Naive B cell (primary cell): ENCODE data around the gene TMEM131. TPM values are rescaled to one million over a fixed set of nuclear protein-coding genes. Genes with fewer than 3 reads are reported as not detected.

Experiments
- ATAC-seq, 2 donors: fragments of 150-1000 bp; cut with Tn5 transposase; 2 replicates each; pipeline ENCODE4 v1.10.0; 2021; ENCODE audit warnings: low read depth in 2 of 2, mild to moderate bottlenecking in 2 of 2, moderate library complexity in 2 of 2
- DNase-seq: peaks from one replicate; pipeline ENCODE4 v3.0.0; 2022
- H3K27ac Mint-ChIP-seq, 6 donors: one replicate each; pipeline ENCODE4 v1.8.0; 2020 to 2022; ENCODE audit warnings: mild to moderate bottlenecking in 6 of 6, mixed read lengths in 6 of 6, moderate library complexity in 5 of 6, inconsistent platforms in 2 of 6
- H3K27me3 Mint-ChIP-seq, 3 donors: one replicate each; pipeline ENCODE4 v1.8.0; 2021 to 2022; ENCODE audit warnings: mixed read lengths in 3 of 3, mild to moderate bottlenecking in 1 of 3
- H3K36me3 Mint-ChIP-seq, 2 donors: one replicate each; pipeline ENCODE4 v1.8.0; 2020 to 2022; ENCODE audit warnings: mixed read lengths in 2 of 2, inconsistent platforms in 1 of 2, mild to moderate bottlenecking in 1 of 2
- H3K4me1 Mint-ChIP-seq, 3 donors: one replicate each; pipeline ENCODE4 v1.8.0; 2020 to 2022; ENCODE audit warnings: mixed read lengths in 3 of 3, inconsistent platforms in 1 of 3, mild to moderate bottlenecking in 1 of 3, moderate library complexity in 1 of 3
- H3K4me3 Mint-ChIP-seq, 8 donors: one replicate each; pipeline ENCODE4 v1.8.0; 2020 to 2022; ENCODE audit warnings: mild to moderate bottlenecking in 8 of 8, mixed read lengths in 8 of 8, moderate library complexity in 8 of 8, inconsistent platforms in 2 of 8
- H3K9me3 Mint-ChIP-seq, 7 donors: one replicate each; pipeline ENCODE4 v1.8.0; 2020 to 2022; ENCODE audit warnings: mixed read lengths in 7 of 7, mild to moderate bottlenecking in 5 of 7, inconsistent platforms in 2 of 7, moderate library complexity in 1 of 7
- polyA plus RNA-seq, 6 donors: library from polyadenylated mRNA; unstranded; fragments of 300-500 nt; fragmentation: Illumina TruSeq; gene quantifications; one replicate each; pipeline ENCODE4 v1.2.3, GENCODE V29; 2021; ENCODE audit warnings: low read depth in 6 of 6

The TMEM131 gene
- polyA plus RNA-seq, 6 donors from 2014 or later: 13.4 to 32.9 (median 19.1) TPM

- ATAC-seq: no peak
- no peak for DNase-seq
- no peaks in the 10 kb centered on the region for H3K9me3 Mint-ChIP-seq
- H3K4me1 Mint-ChIP-seq: peaks cover 37 to 46% (median 40%) of the 10 kb centered on the region in 3 donors
- peak overlapping the region; percentile 85 to 97 (median 92) for H3K4me3 Mint-ChIP-seq
- H3K27me3 Mint-ChIP-seq: no peaks in the 10 kb centered on the region
- H3K36me3 Mint-ChIP-seq: peaks cover 0 to 5% of the 10 kb centered on the region in 2 donors
- H3K27ac Mint-ChIP-seq: peak overlapping the region; percentile 94 to 99 (median 96)
These were observed 1.3 kb downstream of the TMEM131 start for GRCh38 chr2:97994476-97994875.

- peaks cover 41 to 51% (median 44%) of the 10 kb centered on the region in 3 donors for H3K4me1 Mint-ChIP-seq
- H3K27me3 Mint-ChIP-seq: no peaks in the 10 kb centered on the region
- no peak for DNase-seq
- no peak for ATAC-seq
- H3K4me3 Mint-ChIP-seq: peak overlapping the region; percentile 85 to 97 (median 92)
- no peaks in the 10 kb centered on the region for H3K9me3 Mint-ChIP-seq
- H3K36me3 Mint-ChIP-seq: peaks cover 2 to 5% of the 10 kb centered on the region in 2 donors
- H3K27ac Mint-ChIP-seq: peak overlapping the region in 3 of 6 donors; percentile 70 to 96 (median 95)
These were observed 1.8 kb downstream of the TMEM131 start for GRCh38 chr2:97993926-97994325.

DNA sequence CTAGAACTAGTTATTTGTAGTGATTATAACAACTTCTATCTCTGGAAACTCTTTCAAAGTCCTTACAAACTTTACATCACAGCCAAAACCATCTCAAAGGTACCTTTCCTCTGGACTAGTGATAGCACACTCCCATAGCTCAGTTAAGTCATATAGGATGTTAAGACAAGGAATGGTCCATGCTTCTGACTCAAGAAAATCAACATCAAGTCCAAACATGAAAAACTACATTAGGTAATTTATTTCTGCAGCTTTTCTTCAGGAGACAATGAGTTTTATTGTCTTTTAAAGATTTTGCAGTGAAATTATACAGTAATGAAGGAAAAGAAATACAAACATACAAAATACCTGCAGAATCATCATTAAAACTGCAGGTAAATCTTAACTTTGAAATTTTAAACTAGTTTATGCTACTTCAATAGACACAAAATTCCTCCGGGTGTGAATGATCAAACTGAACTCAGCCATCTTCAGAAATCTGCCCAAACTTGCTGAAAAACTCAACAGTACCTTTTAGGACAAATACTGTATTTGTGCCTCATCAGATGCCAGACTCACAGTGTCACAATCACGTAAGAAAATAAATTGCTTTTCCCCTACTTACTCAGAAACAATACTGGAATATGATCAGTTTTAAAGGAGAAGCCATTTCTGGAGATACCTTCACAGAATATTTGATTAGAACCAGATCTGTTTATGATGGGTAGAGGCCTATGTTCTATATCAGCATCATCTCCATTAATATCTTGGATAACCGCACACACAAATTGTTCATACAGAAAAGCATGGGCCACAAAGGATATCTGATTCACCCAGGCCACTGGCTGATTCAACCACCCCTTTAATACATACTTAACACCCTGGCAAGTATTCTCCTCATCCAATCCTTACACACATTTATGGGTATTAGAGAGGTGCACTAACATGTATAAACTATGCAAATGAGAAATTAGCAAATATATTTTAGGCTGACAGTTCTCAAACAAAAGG, 2.6 kb downstream of the TMEM131 start:
- H3K9me3 Mint-ChIP-seq: peaks cover 2 to 8% (median 6%) of the 10 kb centered on the region in 7 donors
- H3K27me3 Mint-ChIP-seq: no peaks in the 10 kb centered on the region
- H3K27ac Mint-ChIP-seq: peak overlapping the region in 4 of 6 donors; percentile 5 to 95 (median 53)
- peaks cover 10 to 12% of the 10 kb centered on the region in 2 donors for H3K36me3 Mint-ChIP-seq
- peaks cover 49 to 59% (median 52%) of the 10 kb centered on the region in 3 donors for H3K4me1 Mint-ChIP-seq
- ATAC-seq: no peak
- peak overlapping the region; percentile 85 to 97 (median 92) for H3K4me3 Mint-ChIP-seq
- DNase-seq: no peak

DNA sequence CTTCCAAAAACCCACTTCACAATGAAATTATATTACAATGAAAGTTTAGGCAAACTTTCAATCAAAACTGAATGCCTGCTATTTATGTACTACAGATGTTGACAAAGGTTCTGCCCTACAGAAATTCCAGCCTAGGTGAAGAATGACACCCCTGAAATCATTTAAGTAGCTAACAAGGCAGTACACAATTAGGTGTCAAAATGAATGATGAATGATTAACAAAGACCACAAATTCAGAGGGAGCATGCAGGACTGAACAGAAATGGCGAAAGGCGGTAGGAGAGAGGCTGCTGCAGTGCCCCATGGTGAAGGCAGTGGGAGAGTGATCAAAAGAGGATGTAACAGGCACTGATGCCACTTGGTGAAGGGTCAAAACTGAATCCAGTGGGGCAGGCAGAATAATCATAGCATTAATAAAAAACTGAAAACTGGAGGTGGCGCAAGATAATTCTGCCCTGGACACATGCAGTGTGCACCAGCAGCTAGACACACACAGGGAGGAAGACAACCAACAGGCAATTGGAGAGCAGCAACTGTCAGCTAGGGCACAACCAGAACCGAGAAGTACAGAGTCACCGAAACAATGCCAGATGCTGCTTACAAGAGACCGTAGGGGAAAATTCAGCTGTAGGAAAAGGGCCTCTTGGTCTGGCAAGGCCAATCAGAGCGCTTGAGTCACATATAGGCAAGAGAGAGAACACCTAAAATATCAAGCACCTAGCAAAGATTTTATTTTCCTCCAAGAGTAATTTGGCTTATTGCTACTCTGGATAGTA, 4.5 kb downstream of the TMEM131 start:
- Mint-ChIP-seq H3K27ac (peak overlapping the region in 5 of 6 donors; percentile 8 to 77 (median 54)), H3K4me1 (peaks cover 59 to 72% (median 71%) of the 10 kb centered on the region in 3 donors), H3K36me3 (peaks cover 12 to 23% of the 10 kb centered on the region in 2 donors), H3K27me3 (no peaks in the 10 kb centered on the region), H3K4me3 (peak overlapping the region in 7 of 8 donors; percentile 23 to 79 (median 60)), H3K9me3 (peaks cover 2 to 14% (median 9%) of the 10 kb centered on the region in 7 donors)
- ATAC-seq (no peak), DNase-seq (no peak)

DNA sequence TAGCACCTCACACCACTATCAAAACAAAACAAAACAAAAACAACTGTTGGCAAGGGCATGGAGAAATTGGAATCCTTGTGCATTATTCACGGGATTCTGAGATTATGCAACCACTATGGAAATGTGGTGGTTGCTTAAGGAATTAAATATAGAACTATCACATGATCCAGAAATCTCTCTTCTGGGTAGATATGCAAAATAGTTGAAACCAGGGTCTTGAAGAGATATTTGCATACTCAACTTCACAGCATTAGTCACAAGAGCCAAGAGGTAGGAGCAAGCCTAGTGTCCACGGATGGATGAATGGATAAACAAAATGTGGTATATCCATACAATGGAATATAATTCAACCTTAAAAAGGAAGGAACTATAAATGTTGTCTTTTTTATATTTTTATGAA, 7.0 kb downstream of the TMEM131 start:
- H3K36me3 Mint-ChIP-seq: peaks cover 12 to 18% of the 10 kb centered on the region in 2 donors
- ATAC-seq (peak; percentile 52 to 71), DNase-seq (no peak)
- no peaks in the 10 kb centered on the region for H3K27me3 Mint-ChIP-seq
- peaks cover 60 to 80% (median 76%) of the 10 kb centered on the region in 3 donors for H3K4me1 Mint-ChIP-seq
- H3K9me3 Mint-ChIP-seq: peaks cover 2 to 14% (median 9%) of the 10 kb centered on the region in 7 donors
- H3K27ac Mint-ChIP-seq: peak overlapping the region in 2 of 6 donors; percentile 71 to 73
- peak overlapping the region in 7 of 8 donors; percentile 11 to 71 (median 50) for H3K4me3 Mint-ChIP-seq

DNA sequence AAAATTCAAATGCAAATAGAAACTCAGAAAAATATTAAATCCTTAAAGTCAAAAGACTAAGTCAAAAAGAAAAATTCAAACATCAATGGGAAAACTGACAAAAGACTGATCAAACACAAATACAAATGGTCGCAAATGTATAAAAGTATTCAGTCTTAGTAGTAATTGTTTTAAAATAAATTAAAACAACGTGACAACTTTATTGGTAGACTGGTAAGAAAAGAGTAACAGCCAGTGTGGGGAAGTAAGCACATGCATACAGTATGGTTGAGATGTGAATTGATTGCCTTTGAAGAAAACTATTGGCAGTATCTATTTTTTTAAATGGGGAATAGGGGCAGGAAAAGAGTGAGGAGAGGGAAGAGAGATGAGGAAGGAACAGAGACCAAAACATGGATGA, 9.8 kb downstream of the TMEM131 start:
- peak overlapping the region in 2 of 6 donors; percentile 36 to 68 for H3K27ac Mint-ChIP-seq
- H3K9me3 Mint-ChIP-seq: peaks cover 2 to 14% (median 9%) of the 10 kb centered on the region in 7 donors
- no peaks in the 10 kb centered on the region for H3K27me3 Mint-ChIP-seq
- ATAC-seq (no peak), DNase-seq (no peak)
- H3K4me3 Mint-ChIP-seq: peak overlapping the region in 4 of 8 donors; percentile 2 to 64 (median 27)
- H3K4me1 Mint-ChIP-seq: peaks cover 56 to 83% (median 77%) of the 10 kb centered on the region in 3 donors
- peaks cover 12 to 18% of the 10 kb centered on the region in 2 donors for H3K36me3 Mint-ChIP-seq

GRCh38 chr2:97983698-97984097, 12.1 kb downstream of the TMEM131 start:
- ATAC-seq (no peak), DNase-seq (no peak)
- H3K4me1 Mint-ChIP-seq: peaks cover 51 to 80% (median 74%) of the 10 kb centered on the region in 3 donors
- H3K9me3 Mint-ChIP-seq: peaks cover 5 to 21% (median 17%) of the 10 kb centered on the region in 7 donors
- peaks cover 20 to 28% of the 10 kb centered on the region in 2 donors for H3K36me3 Mint-ChIP-seq
- peak overlapping the region in 2 of 6 donors; percentile 7 to 84 for H3K27ac Mint-ChIP-seq
- H3K4me3 Mint-ChIP-seq: peak overlapping the region in 1 of 8 donors; percentile 13
- no peaks in the 10 kb centered on the region for H3K27me3 Mint-ChIP-seq

DNA sequence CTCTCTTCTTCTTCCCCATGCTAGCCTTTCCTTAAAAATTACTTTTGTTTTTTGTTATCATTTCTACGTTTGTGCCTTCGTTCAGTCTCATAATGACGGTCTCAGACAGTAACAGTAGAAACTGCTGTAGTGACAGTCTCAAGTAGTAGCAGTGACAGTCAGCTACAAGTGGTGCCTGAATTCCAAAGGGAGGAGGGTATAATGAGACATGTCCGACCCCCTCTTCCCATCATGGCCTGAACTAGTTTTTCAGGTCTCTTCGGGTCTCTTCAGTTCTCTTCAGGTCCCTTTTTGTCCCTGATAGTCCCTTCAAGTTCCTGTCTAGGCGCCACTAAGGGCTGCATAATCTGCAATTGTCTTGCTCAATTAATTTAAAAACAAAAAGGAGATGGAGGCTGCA, 12.6 kb downstream of the TMEM131 start:
- peaks cover 20 to 28% of the 10 kb centered on the region in 2 donors for H3K36me3 Mint-ChIP-seq
- no peaks in the 10 kb centered on the region for H3K27me3 Mint-ChIP-seq
- ATAC-seq (no peak), DNase-seq (no peak)
- peaks cover 0 to 19% (median 11%) of the 10 kb centered on the region in 7 donors for H3K9me3 Mint-ChIP-seq
- peak overlapping the region in 2 of 6 donors; percentile 7 to 43 for H3K27ac Mint-ChIP-seq
- H3K4me3 Mint-ChIP-seq: peak overlapping the region in 1 of 8 donors; percentile 23
- H3K4me1 Mint-ChIP-seq: peaks cover 51 to 77% (median 74%) of the 10 kb centered on the region in 3 donors

DNA sequence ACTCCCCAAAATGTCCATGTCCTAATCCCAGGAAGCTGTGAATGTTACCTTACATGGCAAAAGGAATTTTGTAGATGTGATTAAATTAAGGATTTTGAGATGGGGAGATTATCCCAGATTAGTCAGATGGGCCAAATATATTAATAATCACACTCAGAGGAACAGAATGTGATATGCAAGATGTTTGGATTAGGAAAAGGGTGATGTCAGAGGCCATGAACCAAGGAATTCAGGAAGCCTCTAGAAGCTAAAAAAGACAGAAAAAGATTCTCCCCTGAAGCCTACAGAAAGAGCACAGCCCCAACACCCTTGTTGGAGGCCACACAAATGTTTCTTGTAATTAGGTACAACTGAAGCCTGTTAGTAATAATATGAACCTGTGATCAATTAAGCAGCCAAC, 13.1 kb downstream of the TMEM131 start:
- Mint-ChIP-seq H3K9me3 (peaks cover 0 to 14% (median 9%) of the 10 kb centered on the region in 7 donors), H3K4me3 (no peak overlapping the region), H3K27me3 (no peaks in the 10 kb centered on the region), H3K36me3 (peaks cover 18 to 24% of the 10 kb centered on the region in 2 donors), H3K4me1 (peaks cover 51 to 74% (median 69%) of the 10 kb centered on the region in 3 donors), H3K27ac (peak overlapping the region in 1 of 6 donors; percentile 2)
- DNase-seq (no peak), ATAC-seq (no peak)

DNA sequence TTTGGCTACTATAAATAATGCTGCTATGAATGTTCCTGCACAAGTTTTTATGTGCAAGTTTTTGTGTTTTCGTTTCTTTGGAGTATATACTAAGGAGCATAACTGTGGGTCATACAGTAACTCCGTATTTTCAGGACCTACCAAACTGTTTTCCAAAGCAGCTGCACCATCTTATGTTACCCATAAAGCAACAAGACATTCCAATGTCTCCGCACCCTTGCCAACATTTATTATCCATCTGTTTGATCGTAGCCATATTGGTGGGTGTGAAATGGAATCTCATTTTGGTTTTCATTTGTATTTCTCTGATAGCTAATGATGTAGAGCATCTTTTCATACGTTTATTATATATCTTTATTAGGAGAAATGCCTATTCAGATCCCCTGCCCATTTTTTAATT, 13.8 kb downstream of the TMEM131 start:
- ATAC-seq (no peak), DNase-seq (no peak)
- Mint-ChIP-seq H3K36me3 (peaks cover 18 to 23% of the 10 kb centered on the region in 2 donors), H3K4me3 (no peak overlapping the region), H3K9me3 (peaks cover 0 to 16% (median 8%) of the 10 kb centered on the region in 7 donors), H3K4me1 (peaks cover 50 to 74% (median 67%) of the 10 kb centered on the region in 3 donors), H3K27ac (no peak overlapping the region), H3K27me3 (no peaks in the 10 kb centered on the region)

GRCh38 chr2:97979904-97980303, 15.8 kb downstream of the TMEM131 start:
- H3K27me3 Mint-ChIP-seq: no peaks in the 10 kb centered on the region
- H3K27ac Mint-ChIP-seq: peak overlapping the region in 4 of 6 donors; percentile 17 to 89 (median 67)
- H3K36me3 Mint-ChIP-seq: peaks cover 20 to 22% of the 10 kb centered on the region in 2 donors

GRCh38 chr2:97974471-97974870, 21.3 kb downstream of the TMEM131 start:
- no peak overlapping the region for H3K4me3 Mint-ChIP-seq
- peak overlapping the region in 1 of 6 donors; percentile 92 for H3K27ac Mint-ChIP-seq
- no peaks in the 10 kb centered on the region for H3K27me3 Mint-ChIP-seq
- peaks cover 37 to 42% of the 10 kb centered on the region in 2 donors for H3K36me3 Mint-ChIP-seq
- peaks cover 7 to 45% (median 33%) of the 10 kb centered on the region in 7 donors for H3K9me3 Mint-ChIP-seq
- DNase-seq (no peak), ATAC-seq (no peak)
- H3K4me1 Mint-ChIP-seq: peaks cover 49 to 72% (median 69%) of the 10 kb centered on the region in 3 donors

More at GRCh38 chr2:97979904-97980303, 15.8 kb downstream of the TMEM131 start:
- Mint-ChIP-seq H3K9me3 (peaks cover 0 to 29% (median 17%) of the 10 kb centered on the region in 7 donors), H3K4me3 (no peak overlapping the region), H3K4me1 (peaks cover 44 to 70% (median 63%) of the 10 kb centered on the region in 3 donors)
- no peak for ATAC-seq
- no peak for DNase-seq
